Kidney (tissue), 14 donors: Measurements from ENCODE around the gene TNS3. TPM values are rescaled to one million over a fixed set of nuclear protein-coding genes. Genes with fewer than 3 reads are reported as not detected.

Source experiments
- DNase-seq, 5 donors: peaks; one replicate each; pipeline ENCODE4 v3.0.0-alpha.2; 2013 to 2020
- FAIRE-seq: peaks from 2 replicates; lab custom pipeline; 2012; peaks lifted over from hg19 to GRCh38; lab: Jason Lieb, UNC
- H3K27ac ChIP-seq, 2 donors: one replicate each; pipeline ENCODE4 v1.7.0; 2013; ENCODE audit warnings: low read depth in 2 of 2, low read length in 2 of 2, inconsistent platforms in 1 of 2
- H3K27me3 ChIP-seq: one replicate; pipeline ENCODE4 v1.7.1; 2013; ENCODE audit warnings: low read length, inconsistent platforms; ENCODE audit not compliant: control insufficient read depth, insufficient read depth
- H3K36me3 ChIP-seq, 3 donors: one replicate each; pipeline versions ENCODE4 v1.7.0 to v1.7.1; 2013; ENCODE audit warnings: low read length in 3 of 3, control low read depth in 1 of 3, inconsistent platforms in 1 of 3; ENCODE audit not compliant: insufficient read depth in 3 of 3, control insufficient read depth in 2 of 3
- H3K4me1 ChIP-seq, 3 donors: one replicate each; pipeline versions ENCODE4 v1.7.0 to v1.7.1; 2013; ENCODE audit warnings: low read length in 3 of 3, inconsistent platforms in 1 of 3, low read depth in 1 of 3; ENCODE audit not compliant: control insufficient read depth in 2 of 3, insufficient read depth in 2 of 3
- H3K4me3 ChIP-seq, 3 donors: one replicate each; pipeline versions ENCODE4 v1.7.0 to v1.8.1; 2013; ENCODE audit warnings: low read length in 3 of 3, control low read depth in 1 of 3, inconsistent platforms in 1 of 3
- H3K9ac ChIP-seq, 3 donors: one replicate each; pipeline versions ENCODE4 v1.7.0 to v1.7.1; 2013; ENCODE audit warnings: low read length in 3 of 3, control low read depth in 1 of 3, inconsistent platforms in 1 of 3
- H3K9me3 ChIP-seq, 3 donors: one replicate each; pipeline versions ENCODE4 v1.7.0 to v1.7.1; 2013; ENCODE audit warnings: low read length in 3 of 3, control low read depth in 1 of 3, inconsistent platforms in 1 of 3; ENCODE audit not compliant: control insufficient read depth in 2 of 3, insufficient read depth in 1 of 3
- intact Hi-C: fragments of 100-400 bp; cut with DNase I; formaldehyde crosslinking; loops from one replicate; pipeline ENCODE4 v1.11.1; 2022
- polyA plus RNA-seq: library from polyadenylated mRNA; stranded (reverse); fragments of 350-450 nt; fragmentation: Illumina TruSeq; extraction: RNeasy Lipid Tissue Mini Kit (QIAGEN cat#74804); gene quantifications from one replicate; pipeline ENCODE4 v1.2.3, GENCODE V29; 2014; ENCODE audit warnings: low read depth, low replicate concordance; ENCODE audit not compliant: insufficient read depth
- total RNA-seq: library from RNA; stranded (reverse); fragmentation: NEBNext Ultra II Directional; extraction: Animal tissue kit (Norgen Biotek cat#: 25700); gene quantifications from one replicate; pipeline ENCODE4 v1.2.1, GENCODE V29; 2021
- TF ChIP-seq, protein P1 (sequence below): IDR thresholded peaks from 3 replicates; pipeline ENCODE4 v1.5.1; 2012; ENCODE audit warnings: mild to moderate bottlenecking, moderate library complexity, borderline replicate concordance; ENCODE audit not compliant: insufficient read depth; ENCODE audit errors: extremely low read depth
- donor health status: control.
- donor health status: control.
- donor health status: control.
- donor health status: control.
- donor health status: control.
- donor health status: DM: yes; HTN: yes; CAD: no.
- donor health status: Normal renal cell carcinoma (clear cell type).

The TNS3 gene
- total and polyA plus RNA-seq, 2 donors from 2014 or later = 38.4 to 198 TPM

DNA sequence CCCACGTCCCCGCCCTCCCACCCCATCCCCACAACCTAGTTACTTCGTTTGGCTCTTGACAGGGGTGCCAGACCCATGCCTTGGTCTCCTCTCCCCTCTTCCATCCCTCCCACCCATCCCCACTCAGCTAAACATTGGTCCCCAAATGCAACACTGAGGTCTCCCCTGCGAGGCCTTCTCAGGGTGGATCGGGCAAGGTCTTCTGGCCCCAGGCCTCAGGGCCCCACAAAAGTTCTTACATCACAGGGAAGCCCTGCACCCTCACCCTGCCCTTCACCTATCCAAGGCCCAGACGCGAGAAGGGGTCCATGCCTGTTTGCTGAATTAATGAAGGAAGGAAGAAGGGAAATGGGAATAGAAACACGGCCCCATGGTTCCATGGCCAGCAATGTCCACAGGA lies 32.0 kb downstream of the TNS3 start:
- intact Hi-C loops = no loop called here
- no peak for FAIRE-seq
- no peak overlapping the region for H3K4me3 ChIP-seq
- no peaks in the 10 kb centered on the region for H3K36me3 ChIP-seq
- no peaks in the 10 kb centered on the region for H3K27me3 ChIP-seq
- no peak for DNase-seq
- H3K4me1 ChIP-seq = peaks cover 10 to 20% (median 14%) of the 10 kb centered on the region in 3 donors
- TF ChIP-seq, protein P1, sequence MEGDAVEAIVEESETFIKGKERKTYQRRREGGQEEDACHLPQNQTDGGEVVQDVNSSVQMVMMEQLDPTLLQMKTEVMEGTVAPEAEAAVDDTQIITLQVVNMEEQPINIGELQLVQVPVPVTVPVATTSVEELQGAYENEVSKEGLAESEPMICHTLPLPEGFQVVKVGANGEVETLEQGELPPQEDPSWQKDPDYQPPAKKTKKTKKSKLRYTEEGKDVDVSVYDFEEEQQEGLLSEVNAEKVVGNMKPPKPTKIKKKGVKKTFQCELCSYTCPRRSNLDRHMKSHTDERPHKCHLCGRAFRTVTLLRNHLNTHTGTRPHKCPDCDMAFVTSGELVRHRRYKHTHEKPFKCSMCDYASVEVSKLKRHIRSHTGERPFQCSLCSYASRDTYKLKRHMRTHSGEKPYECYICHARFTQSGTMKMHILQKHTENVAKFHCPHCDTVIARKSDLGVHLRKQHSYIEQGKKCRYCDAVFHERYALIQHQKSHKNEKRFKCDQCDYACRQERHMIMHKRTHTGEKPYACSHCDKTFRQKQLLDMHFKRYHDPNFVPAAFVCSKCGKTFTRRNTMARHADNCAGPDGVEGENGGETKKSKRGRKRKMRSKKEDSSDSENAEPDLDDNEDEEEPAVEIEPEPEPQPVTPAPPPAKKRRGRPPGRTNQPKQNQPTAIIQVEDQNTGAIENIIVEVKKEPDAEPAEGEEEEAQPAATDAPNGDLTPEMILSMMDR = no peak
- H3K9me3 ChIP-seq = no peaks in the 10 kb centered on the region
- no peak overlapping the region for H3K27ac ChIP-seq
- H3K9ac ChIP-seq = no peak overlapping the region

DNA sequence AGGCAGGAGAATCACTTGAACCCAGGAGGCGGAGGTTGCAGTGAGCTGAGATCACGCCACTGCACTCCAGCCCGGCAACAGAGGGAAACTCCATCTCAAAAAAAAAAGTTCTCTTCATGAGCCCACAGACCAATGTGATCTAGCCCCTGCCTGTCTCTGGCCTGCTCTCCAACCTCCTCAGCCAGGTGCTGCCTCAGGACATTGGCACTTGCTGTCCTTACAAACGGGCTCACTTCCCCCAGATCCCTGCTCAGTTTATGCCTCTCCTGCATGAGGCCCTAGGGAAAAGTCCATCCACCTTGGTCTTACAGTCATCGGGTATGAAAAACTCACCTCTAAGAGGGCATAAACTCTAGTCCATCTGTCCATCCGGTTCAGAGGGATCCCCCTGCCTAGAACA lies 32.5 kb downstream of the TNS3 start:
- TF ChIP-seq, protein P1 = no peak
- no peaks in the 10 kb centered on the region for H3K36me3 ChIP-seq
- no peak overlapping the region for H3K27ac ChIP-seq
- no peaks in the 10 kb centered on the region for H3K27me3 ChIP-seq
- FAIRE-seq (no peak), DNase-seq (no peak)
- intact Hi-C loops = no loop called here
- H3K4me1 ChIP-seq = peaks cover 10 to 20% (median 14%) of the 10 kb centered on the region in 3 donors
- no peak overlapping the region for H3K4me3 ChIP-seq
- no peak overlapping the region for H3K9ac ChIP-seq
- no peaks in the 10 kb centered on the region for H3K9me3 ChIP-seq

DNA sequence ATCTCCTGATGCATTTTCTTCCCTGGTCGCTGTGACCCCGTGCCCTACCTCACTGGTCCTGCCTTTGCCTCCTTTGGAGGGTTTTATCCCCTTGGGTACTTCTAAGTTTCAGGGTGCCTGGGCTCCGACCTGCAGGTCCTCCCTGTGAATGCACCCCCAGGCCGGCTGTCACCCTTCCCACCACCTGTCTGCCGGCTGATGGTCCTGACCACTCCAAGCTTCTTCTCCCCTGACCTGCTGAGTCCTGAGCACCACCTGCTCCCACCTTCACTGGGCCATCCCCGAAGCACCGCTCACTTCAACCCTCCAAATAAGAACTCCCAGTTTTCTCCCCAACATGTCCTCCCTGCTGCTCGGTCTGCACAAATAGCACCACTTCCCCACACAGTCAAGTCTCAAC lies 33.4 kb downstream of the TNS3 start:
- intact Hi-C loops = no loop called here
- Histone ChIP-seq H3K36me3 (no peaks in the 10 kb centered on the region), H3K4me1 (peaks cover 10 to 26% (median 14%) of the 10 kb centered on the region in 3 donors), H3K9ac (no peak overlapping the region), H3K27me3 (no peaks in the 10 kb centered on the region), H3K27ac (no peak overlapping the region), H3K9me3 (no peaks in the 10 kb centered on the region), H3K4me3 (no peak overlapping the region)
- TF ChIP-seq, protein P1 = no peak
- DNase-seq (peak in 1 of 5 donors; percentile 46), FAIRE-seq (no peak)
